ENCODE results near the gene CACNA1C.

DNA sequence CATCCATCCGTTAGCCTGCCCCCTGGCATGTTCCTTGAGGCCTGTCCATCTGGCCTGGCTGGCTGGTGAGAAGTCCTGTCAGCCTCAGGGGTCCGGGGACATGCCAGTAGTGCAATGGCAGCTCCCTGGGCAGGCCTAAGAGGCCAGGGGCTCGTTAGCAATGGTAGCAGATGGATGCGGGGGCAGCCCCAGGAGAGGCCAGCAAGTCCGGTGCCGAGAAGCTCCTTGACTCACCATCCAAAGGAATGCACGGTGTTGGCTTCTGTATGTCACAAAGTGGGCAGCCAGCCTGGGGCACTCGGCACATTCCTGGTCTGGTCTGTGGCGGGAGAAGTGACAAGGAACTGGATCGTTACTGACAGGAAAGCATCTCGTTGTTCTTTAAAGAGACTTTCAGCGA lies 319.9 kb downstream of the CACNA1C start:
- TF ChIP-seq, protein P1, sequence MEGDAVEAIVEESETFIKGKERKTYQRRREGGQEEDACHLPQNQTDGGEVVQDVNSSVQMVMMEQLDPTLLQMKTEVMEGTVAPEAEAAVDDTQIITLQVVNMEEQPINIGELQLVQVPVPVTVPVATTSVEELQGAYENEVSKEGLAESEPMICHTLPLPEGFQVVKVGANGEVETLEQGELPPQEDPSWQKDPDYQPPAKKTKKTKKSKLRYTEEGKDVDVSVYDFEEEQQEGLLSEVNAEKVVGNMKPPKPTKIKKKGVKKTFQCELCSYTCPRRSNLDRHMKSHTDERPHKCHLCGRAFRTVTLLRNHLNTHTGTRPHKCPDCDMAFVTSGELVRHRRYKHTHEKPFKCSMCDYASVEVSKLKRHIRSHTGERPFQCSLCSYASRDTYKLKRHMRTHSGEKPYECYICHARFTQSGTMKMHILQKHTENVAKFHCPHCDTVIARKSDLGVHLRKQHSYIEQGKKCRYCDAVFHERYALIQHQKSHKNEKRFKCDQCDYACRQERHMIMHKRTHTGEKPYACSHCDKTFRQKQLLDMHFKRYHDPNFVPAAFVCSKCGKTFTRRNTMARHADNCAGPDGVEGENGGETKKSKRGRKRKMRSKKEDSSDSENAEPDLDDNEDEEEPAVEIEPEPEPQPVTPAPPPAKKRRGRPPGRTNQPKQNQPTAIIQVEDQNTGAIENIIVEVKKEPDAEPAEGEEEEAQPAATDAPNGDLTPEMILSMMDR (IDR thresholded peaks at IDR 0.05; ENCODE audit: low read depth, low read length, poor library complexity, severe bottlenecking): no peak
- no peak for TF ChIP-seq EZH2phosphoT487 (IDR thresholded peaks at IDR 0.05; ENCODE audit: borderline replicate concordance, low read length)

All from DOHH2 (cell line).